Stimulated activated naive B cell treated with anti-CD40 and anti-IgM and Interleukin-4, amounts not matched to agents 10 μg/mL and 1 μg/mL and 100 μg/mL, for 72 hours (primary cell): ENCODE data around the gene POLR3H.

Experiments
- ATAC-seq, 2 donors: fragments of 150-1000 bp; cut with Tn5 transposase; replicated peaks; 2 replicates each; pipeline ENCODE4 v1.10.0; 2021; ENCODE audit warnings: moderate library complexity in 1 of 2
- DNase-seq: peaks from one replicate; pipeline ENCODE4 v3.0.0; 2021
- H3K27ac Mint-ChIP-seq: one replicate; pipeline ENCODE4 v1.8.0; 2022; ENCODE audit warnings: mild to moderate bottlenecking, mixed read lengths
- H3K27me3 Mint-ChIP-seq, 2 donors: one replicate each; pipeline ENCODE4 v1.8.0; 2022; ENCODE audit warnings: mixed read lengths in 2 of 2
- H3K36me3 Mint-ChIP-seq, 2 donors: one replicate each; pipeline ENCODE4 v1.8.0; 2022; ENCODE audit warnings: mixed read lengths in 2 of 2, mild to moderate bottlenecking in 1 of 2
- H3K4me1 Mint-ChIP-seq, 2 donors: one replicate each; pipeline ENCODE4 v1.8.0; 2022; ENCODE audit warnings: mixed read lengths in 2 of 2, mild to moderate bottlenecking in 1 of 2
- H3K4me3 Mint-ChIP-seq, 2 donors: one replicate each; pipeline ENCODE4 v1.8.0; 2022; ENCODE audit warnings: mild to moderate bottlenecking in 2 of 2, mixed read lengths in 2 of 2, moderate library complexity in 1 of 2
- H3K9me3 Mint-ChIP-seq, 2 donors: one replicate each; pipeline ENCODE4 v1.8.0; 2022; ENCODE audit warnings: mixed read lengths in 2 of 2, mild to moderate bottlenecking in 1 of 2

POLR3H gene

GRCh38 chr22:41557401-41558240, 13.4 kb upstream of the POLR3H start:
- H3K27ac Mint-ChIP-seq: no peak overlapping the region
- no peaks in the 10 kb centered on the region for H3K9me3 Mint-ChIP-seq
- H3K4me1 Mint-ChIP-seq: peaks cover 2 to 12% of the 10 kb centered on the region in 2 donors
- H3K36me3 Mint-ChIP-seq: no peaks in the 10 kb centered on the region
- H3K4me3 Mint-ChIP-seq: no peak overlapping the region
- DNase-seq: no peak
- peak in 1 of 2 donors; percentile 31 for ATAC-seq
- H3K27me3 Mint-ChIP-seq: peaks cover 49 to 69% of the 10 kb centered on the region in 2 donors

- H3K27me3 Mint-ChIP-seq: peaks cover 43 to 59% of the 10 kb centered on the region in 2 donors
- H3K4me1 Mint-ChIP-seq: peaks cover 2 to 12% of the 10 kb centered on the region in 2 donors
- ATAC-seq (no peak), DNase-seq (no peak)
- H3K36me3 Mint-ChIP-seq: no peaks in the 10 kb centered on the region
- no peak overlapping the region for H3K4me3 Mint-ChIP-seq
- H3K9me3 Mint-ChIP-seq: no peaks in the 10 kb centered on the region
- H3K27ac Mint-ChIP-seq: no peak overlapping the region
These were observed 12.3 kb upstream of the POLR3H start for GRCh38 chr22:41556561-41556960.

- H3K27ac Mint-ChIP-seq: no peak overlapping the region
- peaks cover 32 to 48% of the 10 kb centered on the region in 2 donors for H3K27me3 Mint-ChIP-seq
- H3K9me3 Mint-ChIP-seq: no peaks in the 10 kb centered on the region
- no peak overlapping the region for H3K4me3 Mint-ChIP-seq
- DNase-seq (no peak), ATAC-seq (no peak)
- H3K36me3 Mint-ChIP-seq: no peaks in the 10 kb centered on the region
- peaks cover 2 to 5% of the 10 kb centered on the region in 2 donors for H3K4me1 Mint-ChIP-seq
These were observed 11.2 kb upstream of the POLR3H start for GRCh38 chr22:41555325-41555982.

- H3K27ac Mint-ChIP-seq: no peak overlapping the region
- no peaks in the 10 kb centered on the region for H3K36me3 Mint-ChIP-seq
- no peaks in the 10 kb centered on the region for H3K9me3 Mint-ChIP-seq
- peaks cover 16 to 25% of the 10 kb centered on the region in 2 donors for H3K27me3 Mint-ChIP-seq
- ATAC-seq (no peak), DNase-seq (no peak)
- H3K4me3 Mint-ChIP-seq: no peak overlapping the region
- no peaks in the 10 kb centered on the region for H3K4me1 Mint-ChIP-seq
These were observed 7.8 kb upstream of the POLR3H start for GRCh38 chr22:41551877-41552582.

- Mint-ChIP-seq H3K4me1 (no peaks in the 10 kb centered on the region), H3K9me3 (no peaks in the 10 kb centered on the region), H3K4me3 (no peak overlapping the region), H3K36me3 (no peaks in the 10 kb centered on the region), H3K27ac (no peak overlapping the region), H3K27me3 (peaks cover 12 to 15% of the 10 kb centered on the region in 2 donors)
- ATAC-seq (no peak), DNase-seq (no peak)
These were observed 6.8 kb upstream of the POLR3H start for GRCh38 chr22:41550952-41551491.

- Mint-ChIP-seq H3K9me3 (no peaks in the 10 kb centered on the region), H3K36me3 (peaks cover 2 to 5% of the 10 kb centered on the region in 2 donors), H3K27me3 (peaks cover 12 to 15% of the 10 kb centered on the region in 2 donors), H3K4me1 (peaks cover 8 to 16% of the 10 kb centered on the region in 2 donors), H3K4me3 (no peak overlapping the region), H3K27ac (peak overlapping the region; percentile 27)
- DNase-seq: no peak
- no peak for ATAC-seq
These were observed 4.6 kb upstream of the POLR3H start for GRCh38 chr22:41548830-41549211.

GRCh38 chr22:41544671-41545476, 604 bp upstream of the POLR3H start:
- Mint-ChIP-seq H3K27ac (peak overlapping the region; percentile 97), H3K36me3 (peaks cover 12 to 25% of the 10 kb centered on the region in 2 donors), H3K4me3 (peak overlapping the region; percentile 97), H3K9me3 (no peaks in the 10 kb centered on the region), H3K27me3 (peaks cover 0 to 4% of the 10 kb centered on the region in 2 donors), H3K4me1 (peaks cover 31 to 56% of the 10 kb centered on the region in 2 donors)
- peak; percentile 28 for DNase-seq
- peak; percentile 39 to 52 for ATAC-seq

GRCh38 chr22:41542224-41542623, 2.0 kb downstream of the POLR3H start:
- Mint-ChIP-seq H3K27me3 (no peaks in the 10 kb centered on the region), H3K27ac (peak overlapping the region; percentile 74), H3K9me3 (no peaks in the 10 kb centered on the region), H3K4me1 (peaks cover 36 to 57% of the 10 kb centered on the region in 2 donors), H3K4me3 (peak overlapping the region; percentile 97), H3K36me3 (peaks cover 19 to 42% of the 10 kb centered on the region in 2 donors)
- ATAC-seq (no peak), DNase-seq (no peak)

- ATAC-seq (no peak), DNase-seq (no peak)
- H3K27ac Mint-ChIP-seq: no peak overlapping the region
- peak overlapping the region; percentile 13 to 97 for H3K4me3 Mint-ChIP-seq
- H3K27me3 Mint-ChIP-seq: no peaks in the 10 kb centered on the region
- no peaks in the 10 kb centered on the region for H3K9me3 Mint-ChIP-seq
- peaks cover 36 to 57% of the 10 kb centered on the region in 2 donors for H3K4me1 Mint-ChIP-seq
- peaks cover 19 to 46% of the 10 kb centered on the region in 2 donors for H3K36me3 Mint-ChIP-seq
These were observed 2.8 kb downstream of the POLR3H start for GRCh38 chr22:41541484-41541883.

GRCh38 chr22:41540365-41540764, 3.9 kb downstream of the POLR3H start:
- ATAC-seq (no peak), DNase-seq (no peak)
- no peak overlapping the region for H3K4me3 Mint-ChIP-seq
- H3K4me1 Mint-ChIP-seq: peaks cover 36 to 56% of the 10 kb centered on the region in 2 donors
- peaks cover 19 to 47% of the 10 kb centered on the region in 2 donors for H3K36me3 Mint-ChIP-seq
- no peaks in the 10 kb centered on the region for H3K27me3 Mint-ChIP-seq
- H3K27ac Mint-ChIP-seq: no peak overlapping the region
- no peaks in the 10 kb centered on the region for H3K9me3 Mint-ChIP-seq

- H3K27ac Mint-ChIP-seq: no peak overlapping the region
- H3K27me3 Mint-ChIP-seq: no peaks in the 10 kb centered on the region
- peaks cover 34 to 56% of the 10 kb centered on the region in 2 donors for H3K4me1 Mint-ChIP-seq
- no peak for ATAC-seq
- H3K9me3 Mint-ChIP-seq: no peaks in the 10 kb centered on the region
- no peak for DNase-seq
- no peak overlapping the region for H3K4me3 Mint-ChIP-seq
- peaks cover 22 to 51% of the 10 kb centered on the region in 2 donors for H3K36me3 Mint-ChIP-seq
These were observed 4.3 kb downstream of the POLR3H start for GRCh38 chr22:41540006-41540315.

GRCh38 chr22:41539146-41540005, 4.9 kb downstream of the POLR3H start:
- H3K9me3 Mint-ChIP-seq: no peaks in the 10 kb centered on the region
- DNase-seq: no peak
- ATAC-seq: no peak
- peaks cover 24 to 53% of the 10 kb centered on the region in 2 donors for H3K36me3 Mint-ChIP-seq
- no peak overlapping the region for H3K27ac Mint-ChIP-seq
- no peak overlapping the region for H3K4me3 Mint-ChIP-seq
- H3K4me1 Mint-ChIP-seq: peaks cover 30 to 51% of the 10 kb centered on the region in 2 donors
- no peaks in the 10 kb centered on the region for H3K27me3 Mint-ChIP-seq

- ATAC-seq: no peak
These were observed 5.7 kb downstream of the POLR3H start for GRCh38 chr22:41538583-41538982.

More at GRCh38 chr22:41538583-41538982, 5.7 kb downstream of the POLR3H start:
- no peak overlapping the region for H3K4me3 Mint-ChIP-seq
- peaks cover 23 to 52% of the 10 kb centered on the region in 2 donors for H3K36me3 Mint-ChIP-seq
- H3K27ac Mint-ChIP-seq: no peak overlapping the region
- H3K27me3 Mint-ChIP-seq: no peaks in the 10 kb centered on the region
- no peaks in the 10 kb centered on the region for H3K9me3 Mint-ChIP-seq
- DNase-seq: no peak
- peaks cover 28 to 43% of the 10 kb centered on the region in 2 donors for H3K4me1 Mint-ChIP-seq
